CD4-positive, alpha-beta T cell (primary cell): ENCODE results near the gene IGF2R. TPM values are rescaled to one million over a fixed set of nuclear protein-coding genes. Genes with fewer than 3 reads are reported as not detected.

Experiments
- ATAC-seq: fragments of 200-7000 bp; cut with Tn5 transposase; one replicate; pipeline ENCODE4 v1.10.0; 2022; ENCODE audit warnings: mild to moderate bottlenecking; ENCODE audit not compliant: poor library complexity
- CTCF ChIA-PET: fragments of 350-600 bp; sonication (Branson Sonifier 250); formaldehyde crosslinking; loops from one replicate; lab custom pipeline; 2021; ENCODE audit warnings: antibody characterized with exemption, inconsistent platforms; lab: Charles Lee
- POLR2A ChIA-PET: fragments of 350-600 bp; sonication (Branson Sonifier 250); formaldehyde crosslinking; loops from one replicate; lab custom pipeline; 2021; ENCODE audit warnings: antibody characterized with exemption, inconsistent platforms; lab: Charles Lee
- DNase-seq, 14 experiments: peaks; one replicate each; pipeline ENCODE4 v3.0.0-alpha.2; 2013 to 2020; ENCODE audit warnings: mixed read lengths in 2 of 14
- H3K27ac ChIP-seq, 2 donors: one replicate each; pipeline versions ENCODE4 v1.5.1 to v1.7.0; 2013; ENCODE audit warnings: low read length in 2 of 2, low read depth in 1 of 2, mild to moderate bottlenecking in 1 of 2
- H3K27me3 ChIP-seq, 2 experiments: 1 replicate in 1 of 2; 2 replicates in 1 of 2; pipeline versions ENCODE4 v1.6.1 to v1.7.0; 2013; ENCODE audit warnings: low read length in 2 of 2, control low read depth in 1 of 2, mild to moderate bottlenecking in 1 of 2, moderate library complexity in 1 of 2; ENCODE audit not compliant: insufficient read depth in 2 of 2, control insufficient read depth in 1 of 2
- H3K36me3 ChIP-seq: one replicate; pipeline ENCODE4 v1.6.1; 2013; ENCODE audit warnings: low read length, control low read depth; ENCODE audit not compliant: insufficient read depth
- H3K4me1 ChIP-seq: one replicate; pipeline ENCODE4 v1.6.1; 2013; ENCODE audit warnings: low read length, control low read depth; ENCODE audit not compliant: insufficient read depth
- H3K4me3 ChIP-seq: one replicate; pipeline ENCODE4 v1.5.1; 2013; ENCODE audit warnings: mild to moderate bottlenecking, low read length, moderate library complexity
- H3K9me3 ChIP-seq, 2 experiments: 1 replicate in 1 of 2; 2 replicates in 1 of 2; pipeline versions ENCODE4 v1.6.1 to v1.7.0; 2013; ENCODE audit warnings: low read length in 2 of 2, mild to moderate bottlenecking in 2 of 2, control low read depth in 1 of 2, moderate library complexity in 1 of 2; ENCODE audit not compliant: control insufficient read depth in 1 of 2, insufficient read depth in 1 of 2
- H3K27ac Mint-ChIP-seq: one replicate; pipeline ENCODE4 v1.8.0; 2020; ENCODE audit warnings: mixed read lengths
- H3K27me3 Mint-ChIP-seq: one replicate; pipeline ENCODE4 v1.8.0; 2021; ENCODE audit warnings: mixed read lengths
- H3K36me3 Mint-ChIP-seq: one replicate; pipeline ENCODE4 v1.8.0; 2021; ENCODE audit warnings: low read depth, mixed read lengths
- H3K4me1 Mint-ChIP-seq: one replicate; pipeline ENCODE4 v1.8.0; 2021; ENCODE audit warnings: low read depth, mixed read lengths
- H3K4me3 Mint-ChIP-seq: one replicate; pipeline ENCODE4 v1.8.0; 2020; ENCODE audit warnings: mild to moderate bottlenecking, mixed read lengths
- H3K9me3 Mint-ChIP-seq: one replicate; pipeline ENCODE4 v1.8.0; 2020; ENCODE audit warnings: mixed read lengths
- intact Hi-C, 2 experiments: fragments of 100-400 bp; cut with DNase I in 1 of 2; cut with micrococcal nuclease in 1 of 2; formaldehyde crosslinking; loops; one replicate each; pipeline versions ENCODE4 v1.15.1 to v1.9.0; 2023 to 2025; cut with DNase I, micrococcal nuclease
- total RNA-seq, 174 experiments: library from RNA in 2 of 174; stranded (reverse) in 2 of 174; gene quantifications; one replicate each; pipeline ENCODE4 v1.2.3 and lab custom pipeline; 2021 to 2026
- TF ChIP-seq, protein P1 (sequence below): fragments of 200-600 bp; IDR thresholded peaks from one replicate; pipeline ENCODE4 v1.8.0; 2022; ENCODE audit warnings: antibody characterized with exemption, mild to moderate bottlenecking

Gene IGF2R
- total RNA-seq, 2 experiments from 2014 or later, result 43.8 to 46.7 TPM

GRCh38 chr6:160055378-160055777 lies 86.5 kb downstream of the IGF2R start:
- H3K9me3 Mint-ChIP-seq, result no peaks in the 10 kb centered on the region
- no peak overlapping the region for H3K4me3 Mint-ChIP-seq
- POLR2A ChIA-PET, result interaction anchor here (1.0 kb wide), 1 partner anchor 25 kb away, joined by 3 read pairs; no protein-coding TSS in a partner anchor
- Histone ChIP-seq H3K27me3 (no peaks in the 10 kb centered on the region), H3K27ac (no peak overlapping the region), H3K36me3 (peaks cover 89% of the 10 kb centered on the region), H3K4me1 (peaks cover 13% of the 10 kb centered on the region), H3K9me3 (no peaks in the 10 kb centered on the region), H3K4me3 (no peak overlapping the region)
- DNase-seq, result no peak
- H3K27me3 Mint-ChIP-seq, result no peaks in the 10 kb centered on the region
- H3K4me1 Mint-ChIP-seq, result peaks cover 20% of the 10 kb centered on the region
- peaks cover 97% of the 10 kb centered on the region for H3K36me3 Mint-ChIP-seq
- TF ChIP-seq, protein P1, sequence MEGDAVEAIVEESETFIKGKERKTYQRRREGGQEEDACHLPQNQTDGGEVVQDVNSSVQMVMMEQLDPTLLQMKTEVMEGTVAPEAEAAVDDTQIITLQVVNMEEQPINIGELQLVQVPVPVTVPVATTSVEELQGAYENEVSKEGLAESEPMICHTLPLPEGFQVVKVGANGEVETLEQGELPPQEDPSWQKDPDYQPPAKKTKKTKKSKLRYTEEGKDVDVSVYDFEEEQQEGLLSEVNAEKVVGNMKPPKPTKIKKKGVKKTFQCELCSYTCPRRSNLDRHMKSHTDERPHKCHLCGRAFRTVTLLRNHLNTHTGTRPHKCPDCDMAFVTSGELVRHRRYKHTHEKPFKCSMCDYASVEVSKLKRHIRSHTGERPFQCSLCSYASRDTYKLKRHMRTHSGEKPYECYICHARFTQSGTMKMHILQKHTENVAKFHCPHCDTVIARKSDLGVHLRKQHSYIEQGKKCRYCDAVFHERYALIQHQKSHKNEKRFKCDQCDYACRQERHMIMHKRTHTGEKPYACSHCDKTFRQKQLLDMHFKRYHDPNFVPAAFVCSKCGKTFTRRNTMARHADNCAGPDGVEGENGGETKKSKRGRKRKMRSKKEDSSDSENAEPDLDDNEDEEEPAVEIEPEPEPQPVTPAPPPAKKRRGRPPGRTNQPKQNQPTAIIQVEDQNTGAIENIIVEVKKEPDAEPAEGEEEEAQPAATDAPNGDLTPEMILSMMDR, result no peak
- ATAC-seq, result no peak
- H3K27ac Mint-ChIP-seq, result no peak overlapping the region
- CTCF ChIA-PET, result no interaction called here
- intact Hi-C loops, result no loop called here

DNA sequence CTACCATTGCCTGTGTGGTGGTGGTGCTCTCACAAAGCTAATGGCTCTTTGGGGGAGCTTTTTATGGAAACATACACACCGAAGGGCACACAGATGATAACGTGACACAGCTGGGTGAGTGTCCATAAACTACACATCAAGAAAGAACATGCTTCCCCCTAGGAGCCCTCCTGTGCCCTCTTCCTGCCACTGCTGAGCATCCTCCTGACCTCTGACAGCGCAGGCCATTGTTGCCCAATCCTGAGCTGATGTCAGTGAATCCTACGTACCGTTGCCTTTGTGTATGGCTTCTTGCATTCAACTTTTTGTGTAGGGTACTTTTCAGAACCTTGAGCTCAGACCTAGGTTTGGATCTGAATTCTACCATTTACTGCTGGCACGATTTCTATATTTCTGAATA lies 86.9 kb downstream of the IGF2R start:
- H3K27ac Mint-ChIP-seq, result no peak overlapping the region
- H3K4me1 ChIP-seq, result peaks cover 8% of the 10 kb centered on the region

DNA sequence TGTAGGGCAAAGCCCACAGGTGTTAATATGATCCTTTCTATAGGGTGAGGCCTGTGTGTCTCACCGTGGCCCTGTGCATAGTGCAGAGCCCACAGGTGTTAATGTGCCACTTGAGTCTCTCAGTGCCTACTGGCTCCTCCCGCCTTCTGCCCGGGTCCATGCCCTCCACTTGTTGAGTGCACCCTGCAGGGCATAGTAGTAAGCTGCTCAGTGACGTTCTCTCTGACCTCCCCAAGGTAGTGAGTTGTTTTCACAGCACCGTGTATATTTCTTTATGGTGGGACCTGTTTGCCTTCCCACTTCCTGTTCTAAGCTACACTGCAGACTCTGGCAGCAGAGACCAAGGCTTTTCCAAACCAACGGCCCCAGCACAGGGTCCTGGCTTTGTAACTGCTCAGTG lies 88.2 kb downstream of the IGF2R start:
- intact Hi-C loops, result no loop called here
- Mint-ChIP-seq H3K4me1 (peaks cover 8% of the 10 kb centered on the region), H3K27ac (peak overlapping the region; percentile 34), H3K27me3 (no peaks in the 10 kb centered on the region), H3K4me3 (no peak overlapping the region), H3K9me3 (no peaks in the 10 kb centered on the region), H3K36me3 (peaks cover 97% of the 10 kb centered on the region)
- DNase-seq, result no peak
- H3K27me3 ChIP-seq, result no peaks in the 10 kb centered on the region
- H3K4me1 ChIP-seq, result no peaks in the 10 kb centered on the region
- no peak overlapping the region for H3K27ac ChIP-seq
- no peaks in the 10 kb centered on the region for H3K9me3 ChIP-seq
- ChIA-PET CTCF (no interaction called here), POLR2A (no interaction called here)
- no peak for ATAC-seq
- TF ChIP-seq, protein P1, result no peak
- peaks cover 87% of the 10 kb centered on the region for H3K36me3 ChIP-seq
- no peak overlapping the region for H3K4me3 ChIP-seq

More for the DNA sequence above, 86.9 kb downstream of the IGF2R start:
- Histone ChIP-seq H3K27ac (no peak overlapping the region), H3K36me3 (peaks cover 89% of the 10 kb centered on the region), H3K4me3 (no peak overlapping the region), H3K27me3 (no peaks in the 10 kb centered on the region), H3K9me3 (no peaks in the 10 kb centered on the region)
- no peak for DNase-seq
- H3K4me3 Mint-ChIP-seq, result no peak overlapping the region
- no peak for ATAC-seq
- ChIA-PET POLR2A (interaction anchor here (1.0 kb wide), 1 partner anchor 25 kb away, joined by 3 read pairs; no protein-coding TSS in a partner anchor), CTCF (no interaction called here)
- intact Hi-C loops, result no loop called here
- peaks cover 97% of the 10 kb centered on the region for H3K36me3 Mint-ChIP-seq
- no peaks in the 10 kb centered on the region for H3K27me3 Mint-ChIP-seq
- TF ChIP-seq, protein P1, result no peak
- no peaks in the 10 kb centered on the region for H3K9me3 Mint-ChIP-seq
- peaks cover 16% of the 10 kb centered on the region for H3K4me1 Mint-ChIP-seq
